GM23338 (cell line): ENCODE results near the gene CDAN1. TPM values are rescaled to one million over a fixed set of nuclear protein-coding genes. Genes with fewer than 3 reads are reported as not detected.

Source experiments
- ATAC-seq: fragments of 200-7000 bp; cut with Tn5 transposase; 3 replicates; pipeline ENCODE4 v1.9.1; 2020
- DNase-seq: peaks from one replicate; pipeline ENCODE4 v3.0.0-alpha.2; 2015; ENCODE audit warnings: low spot score
- H2AFZ ChIP-seq: fragments of 200-600 bp; sonication (generic); 2 replicates; pipeline ENCODE4 v1.8.0; 2016; ENCODE audit warnings: antibody characterized with exemption, mild to moderate bottlenecking, moderate library complexity
- H3F3A ChIP-seq: fragments of 200-600 bp; sonication (generic); replicated peaks from 2 replicates; pipeline ENCODE4 v1.8.0; 2017; ENCODE audit warnings: antibody characterized with exemption, mixed run types, low read depth
- H3K27ac ChIP-seq: fragments of 200-600 bp; sonication (generic); 2 replicates; pipeline ENCODE4 v1.6.1; 2016; ENCODE audit warnings: low read depth
- H3K27me3 ChIP-seq: fragments of 200-600 bp; sonication (generic); 2 replicates; pipeline ENCODE4 v1.8.0; 2016; ENCODE audit warnings: mild to moderate bottlenecking, mixed run types, moderate library complexity; ENCODE audit not compliant: insufficient read depth
- H3K36me3 ChIP-seq: fragments of 200-600 bp; sonication (generic); 2 replicates; pipeline ENCODE4 v1.8.0; 2016; ENCODE audit warnings: mild to moderate bottlenecking; ENCODE audit not compliant: insufficient read depth
- H3K4me1 ChIP-seq: fragments of 200-600 bp; sonication (generic); 2 replicates; pipeline ENCODE4 v1.8.0; 2016; ENCODE audit warnings: mild to moderate bottlenecking, moderate library complexity; ENCODE audit not compliant: insufficient read depth
- H3K4me2 ChIP-seq: fragments of 200-600 bp; sonication (generic); 2 replicates; pipeline ENCODE4 v1.7.1; 2017; ENCODE audit warnings: mixed run types
- H3K4me3 ChIP-seq: fragments of 200-600 bp; sonication (generic); 2 replicates; pipeline ENCODE4 v1.6.1; 2016; ENCODE audit warnings: mixed run types
- H3K79me2 ChIP-seq: fragments of 200-600 bp; sonication (generic); replicated peaks from 2 replicates; pipeline ENCODE4 v1.8.0; 2017; ENCODE audit warnings: mild to moderate bottlenecking; ENCODE audit not compliant: insufficient read depth
- H3K9me2 ChIP-seq: fragments of 200-600 bp; sonication (generic); 2 replicates; pipeline ENCODE4 v1.8.0; 2017; ENCODE audit not compliant: insufficient read depth
- H4K20me1 ChIP-seq: fragments of 200-600 bp; sonication (generic); replicated peaks from 2 replicates; pipeline ENCODE4 v1.8.0; 2017; ENCODE audit warnings: mild to moderate bottlenecking; ENCODE audit not compliant: insufficient read depth
- H3K27ac Mint-ChIP-seq: 2 replicates; pipeline ENCODE4 v1.8.0; 2020; ENCODE audit warnings: inconsistent platforms, mild to moderate bottlenecking, moderate library complexity, mixed read lengths
- H3K27me3 Mint-ChIP-seq: 3 replicates; pipeline ENCODE4 v1.8.0; 2022; ENCODE audit warnings: low read depth, mild to moderate bottlenecking, moderate library complexity, mixed read lengths, inconsistent platforms; ENCODE audit not compliant: insufficient read depth, poor library complexity
- H3K36me3 Mint-ChIP-seq: 3 replicates; pipeline ENCODE4 v1.8.0; 2021; ENCODE audit warnings: low read depth, mild to moderate bottlenecking, inconsistent platforms, moderate library complexity, mixed read lengths
- H3K4me1 Mint-ChIP-seq: 3 replicates; pipeline ENCODE4 v1.8.0; 2020; ENCODE audit warnings: mild to moderate bottlenecking, inconsistent platforms, mixed read lengths
- H3K4me3 Mint-ChIP-seq: 3 replicates; pipeline ENCODE4 v1.8.0; 2021; ENCODE audit warnings: moderate library complexity, mild to moderate bottlenecking, inconsistent platforms, mixed read lengths
- H3K9me3 Mint-ChIP-seq: 3 replicates; pipeline ENCODE4 v1.8.0; 2020; ENCODE audit warnings: moderate library complexity, mild to moderate bottlenecking, inconsistent platforms, mixed read lengths
- CTCF ChIP-seq, 2 experiments: fragments of 200-600 bp in 1 of 2; sonication (generic) in 1 of 2; conservative IDR thresholded peaks; 2 replicates each; pipeline versions ENCODE4 v1.5.1 to v1.6.1; 2016 to 2017; ENCODE audit warnings: antibody characterized with exemption in 2 of 2, low read depth in 2 of 2, mild to moderate bottlenecking in 2 of 2, moderate library complexity in 1 of 2
- ETS1 ChIP-seq: IDR thresholded peaks from 2 replicates; pipeline ENCODE4 v1.6.1; 2016; ENCODE audit warnings: antibody characterized with exemption
- EZH2phosphoT487 ChIP-seq: fragments of 200-600 bp; sonication (generic); IDR thresholded peaks from one replicate; pipeline ENCODE4 v1.8.1; 2018; ENCODE audit warnings: antibody characterized with exemption; ENCODE audit not compliant: unreplicated experiment
- NANOG ChIP-seq: IDR thresholded peaks from 2 replicates; pipeline ENCODE4 v1.6.1; 2016; ENCODE audit warnings: antibody characterized with exemption, borderline replicate concordance
- REST ChIP-seq: IDR thresholded peaks from one replicate; pipeline ENCODE4 v1.6.1; 2018; ENCODE audit warnings: antibody characterized with exemption; ENCODE audit not compliant: unreplicated experiment
- STAT1 ChIP-seq: IDR thresholded peaks from one replicate; pipeline ENCODE4 v1.6.1; 2016; ENCODE audit warnings: antibody characterized with exemption; ENCODE audit not compliant: unreplicated experiment
- ZNF114 ChIP-seq: fragments of 250-450 bp; sonication (Bioruptor Pico); IDR thresholded peaks from 2 replicates; pipeline ENCODE4 v1.5.0; 2020; ENCODE audit warnings: mild to moderate bottlenecking, moderate library complexity
- ZNF331 ChIP-seq: fragments of 250-450 bp; sonication (Bioruptor Pico); IDR thresholded peaks from 2 replicates; pipeline ENCODE4 v1.5.0; 2020; ENCODE audit warnings: low read depth, mild to moderate bottlenecking, moderate library complexity
- polyA plus RNA-seq: library from polyadenylated mRNA; unstranded; fragments of >200 nt; fragmentation: Nextera tagmentation; extraction: Ambion mirVana; gene quantifications from 2 replicates; pipeline ENCODE4 v1.2.1, GENCODE V29; 2016
- total RNA-seq: library from RNA; depleted of rRNA; stranded (reverse); fragments of >200 nt; shearing (Covaris generic); gene quantifications from 2 replicates; pipeline ENCODE4 v1.2.3, GENCODE V29; 2014

The CDAN1 gene
- total and polyA plus RNA-seq, 2 experiments from 2014 or later: 6.0 to 14.7 TPM

GRCh38 chr15:42782716-42783115 lies 45.8 kb upstream of the CDAN1 start:
- Mint-ChIP-seq H3K4me3 (no peak overlapping the region), H3K4me1 (peaks cover 5% of the 10 kb centered on the region; the same call in 2 of the 3 replicates), H3K9me3 (no peaks in the 10 kb centered on the region), H3K27ac (no peak overlapping the region), H3K27me3 (no peaks in the 10 kb centered on the region), H3K36me3 (no peaks in the 10 kb centered on the region; the same call in 2 of the 3 replicates)
- Histone ChIP-seq H3K9me2 (no peaks in the 10 kb centered on the region), H3K36me3 (no peaks in the 10 kb centered on the region), H2AFZ (no peak overlapping the region), H3K4me1 (no peaks in the 10 kb centered on the region), H3K27me3 (no peaks in the 10 kb centered on the region), H3K27ac (no peak overlapping the region), H4K20me1 (no peaks in the 10 kb centered on the region; the same call in 1 of the 2 replicates), H3F3A (no peaks in the 10 kb centered on the region), H3K79me2 (no peaks in the 10 kb centered on the region), H3K4me3 (no peak overlapping the region), H3K4me2 (no peak overlapping the region)
- DNase-seq (no peak), ATAC-seq (no peak)
- TF ChIP-seq ETS1: no peak
- no peak for TF ChIP-seq ZNF114 (CRISPR knock-in tag)
- TF ChIP-seq NANOG: no peak
- TF ChIP-seq REST: no peak
- TF ChIP-seq EZH2phosphoT487: no peak
- no peak for TF ChIP-seq STAT1
- no peak for TF ChIP-seq CTCF (conservative IDR thresholded peaks at IDR 0.05; ENCODE audit: low read depth in 2 of 2)
- no peak for TF ChIP-seq ZNF331 (CRISPR knock-in tag)

- Mint-ChIP-seq H3K27me3 (no peaks in the 10 kb centered on the region), H3K4me1 (peaks cover 2% of the 10 kb centered on the region; the same call in 1 of the 3 replicates), H3K9me3 (no peaks in the 10 kb centered on the region), H3K36me3 (peaks cover 2% of the 10 kb centered on the region; the same call in 1 of the 3 replicates), H3K4me3 (no peak overlapping the region), H3K27ac (no peak overlapping the region)
- DNase-seq (no peak), ATAC-seq (no peak)
- H3K27me3 ChIP-seq: no peaks in the 10 kb centered on the region
- no peak overlapping the region for H3K4me3 ChIP-seq
- no peak overlapping the region for H2AFZ ChIP-seq
- no peaks in the 10 kb centered on the region for H3F3A ChIP-seq
- no peaks in the 10 kb centered on the region; the same call in none of the 2 replicates for H4K20me1 ChIP-seq
- no peaks in the 10 kb centered on the region for H3K36me3 ChIP-seq
- H3K27ac ChIP-seq: no peak overlapping the region
- H3K4me2 ChIP-seq: no peak overlapping the region
- H3K79me2 ChIP-seq: no peaks in the 10 kb centered on the region
- H3K4me1 ChIP-seq: no peaks in the 10 kb centered on the region
- H3K9me2 ChIP-seq: no peaks in the 10 kb centered on the region
- TF ChIP-seq ETS1 (no peak), STAT1 (no peak), ZNF114 (CRISPR knock-in tag) (no peak), NANOG (no peak), CTCF (conservative IDR thresholded peaks at IDR 0.05; ENCODE audit: low read depth in 2 of 2) (no peak), EZH2phosphoT487 (no peak)
Measured at GRCh38 chr15:42775416-42775815, 38.5 kb upstream of the CDAN1 start.
